HL-60/S4 treated with retinoic acid at 250 ng/mL for 4 days and 3 days (cell line): ENCODE data around the gene PCSK7.
"Not testable (repeated sequence)": the region's sequence is repeated elsewhere in the genome, so short reads cannot be mapped to it uniquely, and the experiment has no call there.

ENCODE experiments used
- in situ Hi-C: fragments of 300-500 bp; cut with MboI; formaldehyde crosslinking; loops from 2 replicates; pipeline ENCODE4 v1.7.0; 2022; ENCODE audit warnings: low sequenced_read_pairs

PCSK7 gene

GRCh38 chr11:117217141-117218084 lies 14.5 kb downstream of the PCSK7 start:
- in situ Hi-C loops, result no loop called here

DNA sequence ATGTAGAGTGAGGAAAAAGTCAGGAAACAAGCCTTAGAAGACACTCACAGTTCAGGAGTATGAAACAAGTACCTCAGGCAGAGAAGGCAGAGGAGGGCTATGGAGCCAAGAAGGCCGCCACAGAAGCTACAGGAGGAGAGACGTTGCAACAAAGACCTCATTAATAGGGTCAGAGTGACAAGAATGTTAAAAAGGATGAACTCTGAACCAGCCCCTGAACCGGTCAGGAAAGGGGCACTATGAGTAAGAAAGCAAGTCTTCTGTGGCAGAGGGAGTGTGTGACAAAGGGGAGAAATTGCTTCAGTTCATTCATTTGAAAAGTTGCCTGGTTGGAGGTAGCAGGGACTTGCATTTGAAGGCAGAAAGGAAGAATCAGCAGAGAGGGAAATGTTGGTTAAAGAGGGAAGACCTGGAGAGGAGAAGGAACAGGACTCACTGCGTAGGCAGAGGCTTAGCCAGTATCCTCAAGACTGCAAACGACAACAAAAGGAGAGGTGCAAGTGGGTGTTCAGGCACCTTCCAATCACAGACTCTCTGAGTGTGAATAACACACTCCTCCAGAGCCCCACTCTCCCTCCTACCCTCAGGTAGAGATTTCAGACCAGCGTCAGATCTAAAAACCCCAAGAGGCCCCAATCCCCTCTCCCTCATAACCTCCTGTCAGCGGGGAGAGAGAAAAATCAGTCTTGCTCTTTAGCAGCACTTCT lies 17.3 kb downstream of the PCSK7 start:
- in situ Hi-C loops, result no loop called here

DNA sequence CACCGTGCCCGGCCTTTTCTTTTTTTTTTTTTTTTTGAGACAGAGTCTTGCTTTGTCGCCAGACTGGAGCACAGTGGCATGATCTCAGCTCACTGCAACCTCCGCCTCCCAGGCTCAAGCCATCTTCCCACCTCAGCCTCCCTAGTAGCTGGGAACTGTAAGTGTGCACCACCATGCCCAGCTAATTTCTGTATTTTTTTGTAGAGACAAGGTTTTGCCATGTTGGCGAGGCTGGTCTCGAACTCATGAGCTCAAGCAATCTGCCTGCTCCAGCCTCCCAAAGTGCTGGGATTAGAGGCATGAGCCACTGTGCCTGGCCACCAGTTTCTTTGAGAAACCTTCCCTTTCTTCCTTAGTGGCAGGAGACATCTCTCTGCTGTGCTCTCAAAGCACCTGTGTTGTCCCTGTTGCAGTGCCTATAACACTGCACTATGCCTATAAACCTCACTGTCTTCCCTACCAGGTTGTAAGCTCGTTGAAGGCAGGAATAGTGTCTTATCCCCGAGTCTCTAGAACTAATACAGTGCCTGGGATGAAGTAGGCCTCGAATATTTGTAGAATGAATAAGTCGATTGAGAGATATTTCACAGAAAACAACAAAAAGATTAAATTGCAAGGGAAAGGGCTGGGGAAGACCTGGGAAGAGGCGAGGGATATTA lies 19.0 kb downstream of the PCSK7 start:
- in situ Hi-C loops, result no loop called here

- in situ Hi-C loops, result no loop called here
Measured at GRCh38 chr11:117210620-117211019, 21.3 kb downstream of the PCSK7 start.

- in situ Hi-C loops, result not testable (repeated sequence)
Measured at GRCh38 chr11:117209351-117210125, 22.3 kb downstream of the PCSK7 start.

DNA sequence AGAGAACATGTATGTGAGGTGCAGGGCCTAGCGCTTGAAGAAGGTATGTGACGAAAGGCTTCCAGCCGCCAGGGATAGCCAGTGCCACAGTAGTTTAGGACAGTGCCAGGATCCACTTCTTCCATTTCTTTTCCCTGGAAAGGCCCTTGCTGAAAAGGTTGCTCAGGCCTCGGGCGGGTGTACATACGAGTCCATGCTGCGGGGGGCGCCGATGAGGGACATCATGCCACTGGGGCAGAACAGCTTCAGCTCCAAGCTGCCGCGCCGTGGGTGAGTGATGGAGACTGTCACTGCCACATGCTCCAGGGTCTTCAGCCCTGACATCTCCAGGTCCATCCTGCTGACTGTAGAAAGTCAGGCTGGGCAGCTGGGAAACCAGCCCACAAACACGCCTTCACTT lies 23.2 kb downstream of the PCSK7 start:
- in situ Hi-C loops, result not testable (repeated sequence)

DNA sequence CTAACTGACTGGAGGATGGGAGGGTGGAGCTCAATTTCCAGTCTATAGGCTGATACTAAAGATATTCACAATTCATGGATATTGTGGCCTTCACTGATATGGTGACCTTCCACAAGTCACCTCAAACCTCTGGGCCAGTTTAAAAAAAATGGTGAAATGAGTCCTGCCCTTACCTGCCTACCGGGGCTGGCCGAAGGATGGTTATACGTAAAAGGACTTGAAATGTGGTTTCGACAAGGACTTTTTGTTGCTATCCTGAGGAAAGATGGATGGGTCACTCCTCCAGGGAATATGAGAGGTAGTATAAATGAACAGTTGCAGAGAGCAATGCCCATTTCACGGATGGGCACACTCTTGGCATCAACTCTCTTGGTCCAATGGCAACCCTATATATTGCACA lies 24.4 kb downstream of the PCSK7 start:
- in situ Hi-C loops, result not testable (repeated sequence)

DNA sequence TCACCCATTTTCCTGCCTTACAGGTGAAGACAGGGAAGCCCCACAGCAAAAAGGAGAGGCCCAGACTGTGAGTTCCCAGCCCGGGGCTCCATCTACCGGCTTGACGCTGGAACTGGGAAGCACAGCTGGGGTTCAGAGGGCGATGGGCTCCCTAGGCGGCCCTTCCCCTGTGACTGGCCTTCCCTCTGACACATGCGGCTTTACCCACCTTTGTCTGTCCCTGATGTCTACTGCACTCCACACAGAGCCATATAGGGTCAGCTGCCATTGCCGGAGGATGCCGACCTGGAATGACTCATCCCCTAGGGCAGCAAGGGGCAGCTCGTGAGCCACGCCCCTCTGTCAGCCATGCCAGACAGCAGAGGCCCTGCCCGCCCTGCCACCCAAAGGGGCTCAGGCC lies 25.0 kb downstream of the PCSK7 start:
- in situ Hi-C loops, result not testable (repeated sequence)

- in situ Hi-C loops, result not testable (repeated sequence)
Measured at GRCh38 chr11:117206111-117206510, 25.8 kb downstream of the PCSK7 start.

GRCh38 chr11:117205211-117205818 lies 26.6 kb downstream of the PCSK7 start:
- in situ Hi-C loops, result no loop called here

DNA sequence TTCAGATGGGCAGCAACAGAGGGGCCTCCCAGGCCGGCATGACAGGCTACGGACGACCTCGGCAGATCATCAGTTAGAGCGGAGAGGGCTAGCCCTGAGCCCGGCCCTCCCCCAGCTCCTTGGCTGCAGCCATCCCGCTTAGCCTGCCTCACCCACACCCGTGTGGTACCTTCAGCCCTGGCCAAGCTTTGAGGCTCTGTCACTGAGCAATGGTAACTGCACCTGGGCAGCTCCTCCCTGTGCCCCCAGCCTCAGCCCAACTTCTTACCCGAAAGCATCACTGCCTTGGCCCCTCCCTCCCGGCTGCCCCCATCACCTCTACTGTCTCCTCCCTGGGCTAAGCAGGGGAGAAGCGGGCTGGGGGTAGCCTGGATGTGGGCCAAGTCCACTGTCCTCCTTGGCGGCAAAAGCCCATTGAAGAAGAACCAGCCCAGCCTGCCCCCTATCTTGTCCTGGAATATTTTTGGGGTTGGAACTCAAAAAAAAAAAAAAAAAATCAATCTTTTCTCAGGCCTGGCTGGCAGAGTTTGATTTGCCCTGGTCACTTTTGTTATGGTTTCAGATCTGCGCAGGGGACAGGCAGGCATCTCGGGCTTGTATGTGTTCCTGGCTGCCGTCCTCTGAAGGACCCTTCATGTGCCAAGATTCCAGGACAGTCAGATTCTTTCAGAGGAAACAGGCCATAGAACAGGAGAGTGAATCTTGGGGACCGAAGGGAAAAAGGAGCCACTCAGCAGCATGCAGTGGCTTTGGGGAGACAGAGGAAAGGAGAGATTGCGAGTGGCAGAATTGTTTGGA lies 27.4 kb downstream of the PCSK7 start:
- in situ Hi-C loops, result no loop called here

DNA sequence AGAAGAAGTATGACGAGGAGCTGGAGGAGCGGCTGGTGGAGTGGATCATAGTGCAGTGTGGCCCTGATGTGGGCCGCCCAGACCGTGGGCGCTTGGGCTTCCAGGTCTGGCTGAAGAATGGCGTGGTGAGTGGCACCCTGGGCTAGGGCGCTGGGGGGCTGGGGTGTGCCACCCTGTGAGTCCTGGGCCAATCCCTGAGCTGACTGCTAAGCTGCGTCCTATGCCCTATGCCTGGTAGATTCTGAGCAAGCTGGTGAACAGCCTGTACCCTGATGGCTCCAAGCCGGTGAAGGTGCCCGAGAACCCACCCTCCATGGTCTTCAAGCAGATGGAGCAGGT lies 28.8 kb downstream of the PCSK7 start:
- in situ Hi-C loops, result no loop called here

DNA sequence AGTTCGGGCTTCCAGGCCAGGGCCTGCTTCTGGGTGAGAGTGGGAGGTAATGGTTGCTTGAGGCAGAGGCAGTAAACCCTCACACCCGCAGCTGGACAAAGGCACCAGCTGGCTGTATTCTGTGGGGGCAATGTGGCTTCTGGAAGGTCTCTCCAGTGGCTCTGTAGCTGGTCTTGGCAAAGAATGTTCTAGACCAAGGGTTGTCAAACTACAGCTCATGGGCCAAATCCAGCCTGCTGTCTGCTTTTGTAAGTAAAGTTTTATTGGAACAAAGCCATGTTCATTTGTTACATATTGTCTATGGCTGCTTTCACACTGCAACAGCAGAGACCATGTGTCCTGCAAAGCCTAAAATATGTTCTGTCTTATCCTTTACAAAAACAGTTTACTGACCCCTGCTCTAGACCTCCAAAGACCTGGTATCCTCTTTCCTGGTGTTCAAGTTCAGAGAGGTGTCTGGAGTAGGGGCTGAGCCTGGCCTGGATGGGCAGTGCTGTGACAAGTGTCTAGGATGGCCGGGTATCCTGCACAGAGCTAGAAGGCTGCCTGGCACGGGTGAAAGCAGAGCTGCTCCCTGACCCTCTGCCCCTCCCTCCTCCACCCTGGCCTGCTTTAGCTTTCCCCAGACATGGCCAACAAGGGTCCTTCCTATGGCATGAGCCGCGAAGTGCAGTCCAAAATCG lies 29.3 kb downstream of the PCSK7 start:
- in situ Hi-C loops, result no loop called here

GRCh38 chr11:117201658-117202305 lies 30.1 kb downstream of the PCSK7 start:
- in situ Hi-C loops, result no loop called here

DNA sequence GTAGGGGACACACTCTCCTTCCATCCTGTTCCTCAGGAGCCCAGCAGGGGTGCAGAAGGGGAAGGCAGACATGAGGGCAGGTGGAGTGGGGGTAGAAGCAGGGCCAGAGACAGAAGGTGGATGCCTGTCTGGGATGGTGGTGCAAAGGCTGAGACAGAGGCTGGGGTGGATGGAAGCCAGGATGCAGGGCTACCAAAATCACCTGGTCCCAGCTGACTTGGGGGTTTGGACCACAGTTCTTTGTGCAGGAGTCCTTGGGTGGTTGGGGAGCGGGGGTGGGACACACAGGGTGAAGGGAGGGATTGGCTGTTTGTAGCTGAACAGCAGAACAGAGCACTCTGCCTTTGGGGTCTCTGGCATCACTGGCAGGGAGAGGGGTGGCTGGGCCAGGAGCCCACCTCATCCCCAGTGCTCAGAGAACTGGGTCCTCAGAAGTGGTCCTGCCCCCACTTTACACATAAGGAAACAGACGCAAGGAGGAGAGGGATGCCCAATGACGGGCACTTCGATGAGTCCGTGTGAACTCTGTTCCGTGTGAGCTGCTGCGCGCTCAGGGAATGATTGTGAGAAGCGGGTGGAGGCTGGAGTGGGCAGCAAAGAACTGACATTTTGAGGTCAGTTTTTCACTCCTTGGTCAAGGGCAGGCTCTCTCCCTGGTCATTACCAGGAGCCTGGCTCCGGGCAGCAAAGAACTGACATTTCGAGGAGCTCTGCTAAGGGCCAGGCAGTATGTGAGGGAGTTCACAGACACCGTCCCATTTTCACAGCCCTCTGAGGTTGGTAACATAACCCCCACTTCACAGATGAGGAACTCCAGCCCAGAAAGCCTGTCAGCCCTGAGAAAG lies 30.8 kb downstream of the PCSK7 start:
- in situ Hi-C loops, result no loop called here

GRCh38 chr11:117199916-117200812 lies 31.7 kb downstream of the PCSK7 start:
- in situ Hi-C loops, result no loop called here
